Stimulated activated CD4-positive, alpha-beta T cell treated with anti-CD3 and anti-CD28 coated beads, Interleukin-2, amount 100 ng/mL, for 24 hours (primary cell): Measurements from ENCODE around the gene TKT.
"Not testable (repeated sequence)": the region's sequence is repeated elsewhere in the genome, so short reads cannot be mapped to it uniquely, and the experiment has no call there.

Experiments
- DNase-seq, 2 donors: peaks; one replicate each; pipeline ENCODE4 v3.0.0-alpha.2; 2020

Gene TKT

GRCh38 chr3:53255775-53256703 lies at the start of gene TKT:
TKT (minus strand) TSS chr3:53256022; CDS start chr3:53255942, 80 bp downstream.
- DNase-seq: peak; percentile 84 to 86

- DNase-seq: no peak
Observed at GRCh38 chr3:53303957-53304356, 48.1 kb upstream of the TKT start.

- DNase-seq: no peak
Observed at GRCh38 chr3:53303549-53303948, 47.7 kb upstream of the TKT start.

GRCh38 chr3:53300826-53301225 lies 45.0 kb upstream of the TKT start:
- DNase-seq: no peak

GRCh38 chr3:53299611-53300023 lies 43.8 kb upstream of the TKT start:
- not testable (repeated sequence) for DNase-seq

- no peak for DNase-seq
Observed at GRCh38 chr3:53295410-53295809, 39.6 kb upstream of the TKT start.

- no peak for DNase-seq
Observed at GRCh38 chr3:53293867-53294266, 38.0 kb upstream of the TKT start.

- DNase-seq: no peak
Observed at GRCh38 chr3:53288214-53288613, 32.4 kb upstream of the TKT start.

- DNase-seq: peak in 1 of 2 donors; percentile 6
Observed at GRCh38 chr3:53287131-53287629, 31.4 kb upstream of the TKT start.

- no peak for DNase-seq
Observed at GRCh38 chr3:53286727-53287126, 30.9 kb upstream of the TKT start.

- no peak for DNase-seq
Observed at GRCh38 chr3:53282581-53282980, 26.8 kb upstream of the TKT start.

- no peak for DNase-seq
Observed at GRCh38 chr3:53278667-53279066, 22.8 kb upstream of the TKT start.

GRCh38 chr3:53274938-53275605 lies 19.2 kb upstream of the TKT start:
- no peak for DNase-seq

- DNase-seq: no peak
Observed at GRCh38 chr3:53273146-53273670, 17.4 kb upstream of the TKT start.

- no peak for DNase-seq
Observed at GRCh38 chr3:53269888-53270880, 14.4 kb upstream of the TKT start.

- not testable (repeated sequence) for DNase-seq
Observed at GRCh38 chr3:53269193-53269592, 13.4 kb upstream of the TKT start.

- no peak for DNase-seq
Observed at GRCh38 chr3:53267766-53268165, 11.9 kb upstream of the TKT start.

- no peak for DNase-seq
Observed at GRCh38 chr3:53264718-53265117, 8.9 kb upstream of the TKT start.

GRCh38 chr3:53263907-53264306 lies 8.1 kb upstream of the TKT start:
- no peak for DNase-seq

GRCh38 chr3:53261712-53262111 lies 5.9 kb upstream of the TKT start:
- no peak for DNase-seq

- DNase-seq: no peak
Observed at GRCh38 chr3:53260286-53260785, 4.5 kb upstream of the TKT start.
